Epithelial cell of proximal tubule (primary cell): Measurements from ENCODE around the gene LRRTM2. TPM values are rescaled to one million over a fixed set of nuclear protein-coding genes. Genes with fewer than 3 reads are reported as not detected.
"Not testable (repeated sequence)": the region's sequence is repeated elsewhere in the genome, so short reads cannot be mapped to it uniquely, and the experiment has no call there.

Source experiments
- DNase-seq: peaks from one replicate; pipeline ENCODE4 v3.0.0-alpha.2; 2011; ENCODE audit warnings: low read depth
- H3K4me3 ChIP-seq: 2 replicates; pipeline ENCODE4 v1.5.1; 2011; ENCODE audit warnings: low read depth, mild to moderate bottlenecking, low read length
- total RNA-seq: library from RNA; depleted of rRNA; stranded (reverse); fragments of >200 nt; gene quantifications from 2 replicates; pipeline ENCODE4 v1.2.3, GENCODE V29; 2015
- TF ChIP-seq, protein P1 (sequence below): conservative IDR thresholded peaks from 2 replicates; pipeline ENCODE4 v1.5.1; 2012; ENCODE audit warnings: low read depth, mild to moderate bottlenecking, low read length

The LRRTM2 gene, protein sequence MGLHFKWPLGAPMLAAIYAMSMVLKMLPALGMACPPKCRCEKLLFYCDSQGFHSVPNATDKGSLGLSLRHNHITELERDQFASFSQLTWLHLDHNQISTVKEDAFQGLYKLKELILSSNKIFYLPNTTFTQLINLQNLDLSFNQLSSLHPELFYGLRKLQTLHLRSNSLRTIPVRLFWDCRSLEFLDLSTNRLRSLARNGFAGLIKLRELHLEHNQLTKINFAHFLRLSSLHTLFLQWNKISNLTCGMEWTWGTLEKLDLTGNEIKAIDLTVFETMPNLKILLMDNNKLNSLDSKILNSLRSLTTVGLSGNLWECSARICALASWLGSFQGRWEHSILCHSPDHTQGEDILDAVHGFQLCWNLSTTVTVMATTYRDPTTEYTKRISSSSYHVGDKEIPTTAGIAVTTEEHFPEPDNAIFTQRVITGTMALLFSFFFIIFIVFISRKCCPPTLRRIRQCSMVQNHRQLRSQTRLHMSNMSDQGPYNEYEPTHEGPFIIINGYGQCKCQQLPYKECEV
- total RNA-seq = under 0.01 TPM in 1 of 2 replicates, not detected in the other

GRCh38 chr5:138874771-138875551, at the start of gene LRRTM2:
TSS of gene LRRTM2 (minus strand) at chr5:138875335. CDS start at chr5:138874911, 424 bp downstream.
- TF ChIP-seq, protein P1, sequence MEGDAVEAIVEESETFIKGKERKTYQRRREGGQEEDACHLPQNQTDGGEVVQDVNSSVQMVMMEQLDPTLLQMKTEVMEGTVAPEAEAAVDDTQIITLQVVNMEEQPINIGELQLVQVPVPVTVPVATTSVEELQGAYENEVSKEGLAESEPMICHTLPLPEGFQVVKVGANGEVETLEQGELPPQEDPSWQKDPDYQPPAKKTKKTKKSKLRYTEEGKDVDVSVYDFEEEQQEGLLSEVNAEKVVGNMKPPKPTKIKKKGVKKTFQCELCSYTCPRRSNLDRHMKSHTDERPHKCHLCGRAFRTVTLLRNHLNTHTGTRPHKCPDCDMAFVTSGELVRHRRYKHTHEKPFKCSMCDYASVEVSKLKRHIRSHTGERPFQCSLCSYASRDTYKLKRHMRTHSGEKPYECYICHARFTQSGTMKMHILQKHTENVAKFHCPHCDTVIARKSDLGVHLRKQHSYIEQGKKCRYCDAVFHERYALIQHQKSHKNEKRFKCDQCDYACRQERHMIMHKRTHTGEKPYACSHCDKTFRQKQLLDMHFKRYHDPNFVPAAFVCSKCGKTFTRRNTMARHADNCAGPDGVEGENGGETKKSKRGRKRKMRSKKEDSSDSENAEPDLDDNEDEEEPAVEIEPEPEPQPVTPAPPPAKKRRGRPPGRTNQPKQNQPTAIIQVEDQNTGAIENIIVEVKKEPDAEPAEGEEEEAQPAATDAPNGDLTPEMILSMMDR = no peak
- DNase-seq = no peak
- no peak within 1 kb of the TSS for H3K4me3 ChIP-seq

DNA sequence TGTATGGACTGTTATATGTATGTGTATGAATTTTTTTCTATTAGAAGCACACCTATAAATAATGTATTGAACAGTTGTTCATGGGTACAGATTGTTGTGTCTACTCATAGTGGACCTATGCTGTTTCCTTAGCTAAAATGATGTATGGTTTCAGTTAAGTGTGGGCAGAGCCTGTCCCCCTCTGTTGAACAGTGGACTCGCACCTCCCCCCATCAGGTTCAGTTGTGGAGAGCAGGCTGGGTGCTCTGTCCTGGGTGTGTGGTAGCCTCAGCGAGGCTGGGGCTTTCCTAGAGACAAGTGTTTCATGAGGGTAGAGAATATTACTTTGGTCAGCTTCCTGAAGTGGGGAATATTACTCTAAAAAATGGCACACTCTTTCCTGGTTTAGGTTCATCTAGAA, 47.4 kb upstream of the LRRTM2 start:
- H3K4me3 ChIP-seq = no peak overlapping the region
- DNase-seq = no peak
- TF ChIP-seq, protein P1 = no peak

- not testable (repeated sequence) for DNase-seq, H3K4me3 ChIP-seq
Measured at GRCh38 chr5:138921362-138921761, 46.2 kb upstream of the LRRTM2 start.

DNA sequence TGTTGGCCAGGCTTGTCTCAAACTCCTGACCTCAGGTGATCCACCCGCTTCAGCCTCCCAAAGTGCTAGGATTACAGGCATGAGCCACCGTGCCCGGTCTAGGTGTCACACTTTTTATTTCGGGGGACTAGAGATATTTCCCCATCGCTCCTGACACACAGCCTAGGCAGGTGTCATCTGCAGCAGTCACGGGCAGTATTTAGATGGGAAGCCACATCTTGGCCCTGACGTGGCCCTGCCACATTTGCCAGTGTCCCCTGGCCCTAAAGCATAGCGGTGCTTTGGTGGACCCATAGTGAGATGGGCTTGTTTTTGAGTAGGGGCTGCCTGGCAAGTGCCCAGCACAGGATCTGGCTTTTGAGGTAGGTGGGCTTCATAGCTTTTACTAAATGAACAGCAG, 45.0 kb upstream of the LRRTM2 start:
- H3K4me3 ChIP-seq = no peak overlapping the region
- TF ChIP-seq, protein P1 = no peak
- no peak for DNase-seq

DNA sequence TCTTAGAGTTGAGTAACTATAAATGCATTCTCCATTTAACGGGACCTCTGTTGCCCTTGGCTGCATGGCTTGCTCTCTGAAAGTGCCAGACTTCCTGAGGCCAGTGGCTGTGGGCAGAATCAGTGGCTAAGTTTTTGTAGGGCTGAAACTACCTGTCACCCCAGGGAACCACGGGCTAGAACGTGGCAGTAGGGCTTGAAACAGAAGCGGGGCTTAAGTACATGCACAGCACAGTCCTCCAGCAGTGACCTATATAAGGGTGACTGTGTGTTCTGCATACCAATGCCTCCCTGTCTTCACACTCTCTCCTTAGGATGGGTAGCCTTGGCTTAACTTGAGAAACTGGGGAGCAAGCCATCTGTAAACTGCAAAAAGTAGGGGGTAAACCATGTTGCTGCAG, 43.6 kb upstream of the LRRTM2 start:
- TF ChIP-seq, protein P1 = no peak
- no peak overlapping the region for H3K4me3 ChIP-seq
- no peak for DNase-seq

DNA sequence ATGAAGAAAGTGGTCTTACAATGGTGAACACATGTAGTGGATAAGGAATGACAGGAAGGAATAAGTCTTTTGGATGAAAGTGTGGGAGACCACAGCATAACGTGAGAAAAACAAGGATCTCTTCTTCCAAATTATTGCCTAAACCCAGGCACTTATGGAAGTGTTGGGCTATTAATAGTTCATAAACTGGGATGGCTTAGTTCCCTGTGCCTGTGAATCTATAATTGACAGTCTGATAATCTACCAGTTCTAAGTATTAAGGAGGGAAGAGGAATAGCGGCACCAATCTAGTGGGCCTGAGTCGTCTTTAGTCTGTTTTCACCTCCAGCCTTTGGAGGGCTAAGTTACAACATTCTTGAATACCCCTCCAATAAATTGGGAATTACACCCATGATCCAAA, 39.2 kb upstream of the LRRTM2 start:
- TF ChIP-seq, protein P1 = no peak

DNA sequence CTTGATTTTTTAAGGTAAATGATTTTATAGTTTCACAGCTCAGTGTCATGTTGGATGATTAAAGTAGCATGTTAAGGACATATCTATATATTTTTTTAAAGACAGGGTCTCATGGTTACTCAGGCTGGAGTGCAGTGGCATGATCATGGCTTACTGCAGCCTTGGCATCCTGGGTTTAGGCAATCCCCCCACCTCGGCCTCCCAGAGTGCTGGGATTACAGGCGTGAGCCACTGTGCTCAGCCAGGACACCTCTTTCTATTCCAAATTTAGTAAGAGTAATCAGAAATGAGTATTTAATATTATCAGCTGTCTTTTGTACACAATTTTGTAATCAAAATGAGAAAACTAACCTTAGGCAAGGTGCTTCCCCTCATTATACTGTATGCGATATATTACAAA, 38.6 kb upstream of the LRRTM2 start:
- H3K4me3 ChIP-seq = no peak overlapping the region
- DNase-seq = no peak
- TF ChIP-seq, protein P1 = no peak

More for the DNA sequence above, 39.2 kb upstream of the LRRTM2 start:
- no peak overlapping the region for H3K4me3 ChIP-seq
- no peak for DNase-seq
